HCT116 (cell line): ENCODE data around the gene NCOA5. TPM values are rescaled to one million over a fixed set of nuclear protein-coding genes. Genes with fewer than 3 reads are reported as not detected.

Experiments
- ATAC-seq: fragments of 200-7000 bp; cut with Tn5 transposase; 2 replicates; pipeline ENCODE4 v1.9.1; 2020; ENCODE audit warnings: mild to moderate bottlenecking, moderate library complexity
- BruUV-seq: library from RNA; stranded (reverse); fragments of 400-500 nt; replicated peaks from 2 replicates; lab custom pipeline; 2021; lab: Mats Ljungman, UMichigan
- CTCF ChIA-PET: fragments of 300-600 bp; sonication (Branson Sonifier 250); formaldehyde crosslinking; loops from one replicate; lab custom pipeline; 2021; ENCODE audit warnings: antibody characterized with exemption; lab: Charles Lee
- POLR2A ChIA-PET: fragments of 300-600, 350-600 bp; sonication (Branson Sonifier 250); formaldehyde crosslinking; loops from one replicate; lab custom pipeline; 2021; ENCODE audit warnings: antibody characterized with exemption; lab: Charles Lee
- RAD21 ChIA-PET, 2 experiments: fragments of 300-600 bp; sonication (Branson Sonifier 250); formaldehyde crosslinking; loops; one replicate each; lab custom pipeline; 2023; ENCODE audit warnings: low total read pairs in 2 of 2; ENCODE audit not compliant: uncharacterized antibody in 2 of 2, unreplicated experiment in 2 of 2, low non-redundant PET in 1 of 2; lab: Charles Lee
- DNase-seq: peaks from one replicate; pipeline ENCODE4 v3.0.0-alpha.2; 2010; ENCODE audit warnings: low read depth, low spot score
- H2AFZ ChIP-seq: fragments of 200-600 bp; shearing (Covaris generic), sonication (generic); 2 replicates; pipeline ENCODE4 v1.6.1; 2017; ENCODE audit warnings: low read depth, mixed run types, mixed read lengths, antibody characterized with exemption, low read length; ENCODE audit not compliant: poor library complexity, severe bottlenecking
- H3K27ac ChIP-seq: 2 replicates; pipeline ENCODE4 v1.5.1; 2012; ENCODE audit warnings: low read depth, low read length
- H3K27me3 ChIP-seq: fragments of 200-600 bp; sonication (generic); 2 replicates; pipeline ENCODE4 v1.6.1; 2016; ENCODE audit warnings: mixed run types, low read length, mixed read lengths; ENCODE audit not compliant: insufficient read depth
- H3K36me3 ChIP-seq, 2 experiments: fragments of 200-500 bp in 1 of 2; fragments of 200-600 bp in 1 of 2; sonication (Bioruptor generic) in 1 of 2; sonication (generic) in 1 of 2; 2 replicates each; pipeline versions ENCODE4 v1.5.1 to v1.6.1; 2014 to 2016; ENCODE audit warnings: low read length in 2 of 2, inconsistent platforms in 1 of 2, mixed read lengths in 1 of 2, mixed run types in 1 of 2; ENCODE audit not compliant: insufficient read depth in 2 of 2, control insufficient read depth in 1 of 2
- H3K4me1 ChIP-seq, 2 experiments: fragments of 200-600 bp in 1 of 2; sonication (generic) in 1 of 2; 2 replicates each; pipeline versions ENCODE4 v1.5.1 to v1.6.1; 2012 to 2017; ENCODE audit warnings: low read length in 2 of 2, inconsistent platforms in 1 of 2, mild to moderate bottlenecking in 1 of 2, mixed read lengths in 1 of 2, mixed run types in 1 of 2, moderate library complexity in 1 of 2; ENCODE audit not compliant: insufficient read depth in 2 of 2, control insufficient read depth in 1 of 2
- H3K4me2 ChIP-seq: fragments of 200-600 bp; sonication (generic); 2 replicates; pipeline ENCODE4 v1.6.1; 2017; ENCODE audit warnings: mixed run types, low read length, mixed read lengths
- H3K4me3 ChIP-seq, 2 experiments: fragments of 200-600 bp in 1 of 2; sonication (generic) in 1 of 2; replicated peaks in 1 of 2; 2 replicates each; pipeline ENCODE4 v1.5.1; 2011 to 2016; ENCODE audit warnings: low read length in 2 of 2, control low read depth in 1 of 2, low read depth in 1 of 2, mild to moderate bottlenecking in 1 of 2, mixed read lengths in 1 of 2, mixed run types in 1 of 2
- H3K79me2 ChIP-seq: fragments of 200-600 bp; sonication (generic); 2 replicates; pipeline ENCODE4 v1.6.1; 2017; ENCODE audit warnings: mild to moderate bottlenecking, mixed run types, low read length, moderate library complexity, mixed read lengths; ENCODE audit not compliant: insufficient read depth
- H3K9ac ChIP-seq: fragments of 200-600 bp; sonication (generic); 2 replicates; pipeline ENCODE4 v1.6.1; 2016; ENCODE audit warnings: low read length, mixed read lengths
- H3K9me2 ChIP-seq: fragments of 200-600 bp; sonication (generic), shearing (Covaris generic); 2 replicates; pipeline ENCODE4 v1.6.1; 2017; ENCODE audit warnings: mixed run types, mild to moderate bottlenecking, moderate library complexity; ENCODE audit not compliant: insufficient read depth
- H3K9me3 ChIP-seq, 2 experiments: fragments of 200-500 bp in 1 of 2; fragments of 200-600 bp in 1 of 2; sonication (Bioruptor generic) in 1 of 2; sonication (generic) in 1 of 2; 2 replicates each; pipeline ENCODE4 v1.6.1; 2014 to 2017; ENCODE audit warnings: low read length in 2 of 2, mixed read lengths in 2 of 2, inconsistent platforms in 1 of 2, low read depth in 1 of 2, mild to moderate bottlenecking in 1 of 2, mixed run types in 1 of 2, moderate library complexity in 1 of 2; ENCODE audit not compliant: control insufficient read depth in 1 of 2, insufficient read depth in 1 of 2
- H4K20me1 ChIP-seq: fragments of 200-600 bp; sonication (generic), shearing (Covaris generic); 2 replicates; pipeline ENCODE4 v1.6.1; 2017; ENCODE audit warnings: mixed run types, mild to moderate bottlenecking, moderate library complexity; ENCODE audit not compliant: insufficient read depth
- ELF1 ChIP-seq: IDR thresholded peaks from 2 replicates; pipeline ENCODE4 v1.6.1; 2012; ENCODE audit warnings: low read depth, borderline replicate concordance
- EZH2 ChIP-seq: fragments of 200-600 bp; sonication (generic); IDR thresholded peaks from 2 replicates; pipeline ENCODE4 v1.6.1; 2017; ENCODE audit warnings: antibody characterized with exemption, mixed run types
- EZH2phosphoT487 ChIP-seq: fragments of 200-600 bp; IDR thresholded peaks from 2 replicates; pipeline ENCODE4 v1.6.1; 2018; ENCODE audit warnings: antibody characterized with exemption, borderline replicate concordance
- FOSL1 ChIP-seq: IDR thresholded peaks from 2 replicates; pipeline ENCODE4 v1.6.1; 2012; ENCODE audit warnings: low read depth
- JUND ChIP-seq: IDR thresholded peaks from 2 replicates; pipeline ENCODE4 v1.6.1; 2012
- POLR2A ChIP-seq: IDR thresholded peaks from 2 replicates; pipeline ENCODE4 v1.7.0; 2011; ENCODE audit warnings: borderline replicate concordance; ENCODE audit not compliant: insufficient read depth, insufficient read length; ENCODE audit errors: extremely low read depth
- POLR2AphosphoS5 ChIP-seq: IDR thresholded peaks from 2 replicates; pipeline ENCODE4 v1.6.1; 2011; ENCODE audit warnings: mild to moderate bottlenecking, low read depth, low read length, moderate library complexity
- RAD21 ChIP-seq: IDR thresholded peaks from 2 replicates; pipeline ENCODE4 v1.6.1; 2012; ENCODE audit warnings: low read depth, mild to moderate bottlenecking
- SIN3A ChIP-seq: IDR thresholded peaks from 2 replicates; pipeline ENCODE4 v1.6.1; 2012; ENCODE audit warnings: low read depth
- SP1 ChIP-seq: IDR thresholded peaks from 2 replicates; pipeline ENCODE4 v1.6.1; 2012; ENCODE audit warnings: low read depth
- SRF ChIP-seq: IDR thresholded peaks from 2 replicates; pipeline ENCODE4 v1.6.1; 2012; ENCODE audit warnings: low read depth
- TCF7L2 ChIP-seq: IDR thresholded peaks from 2 replicates; pipeline ENCODE4 v1.7.0; 2011; ENCODE audit warnings: borderline replicate concordance, inconsistent platforms; ENCODE audit not compliant: insufficient read depth, insufficient read length; ENCODE audit errors: extremely low read depth
- YY1 ChIP-seq: IDR thresholded peaks from 2 replicates; pipeline ENCODE4 v1.6.1; 2011; ENCODE audit warnings: low read length, low read depth, moderate library complexity, mild to moderate bottlenecking; ENCODE audit not compliant: insufficient replicate concordance; ENCODE audit errors: extremely low read depth
- ZFX ChIP-seq: fragments of 450-650 bp; IDR thresholded peaks from 2 replicates; pipeline ENCODE4 v1.6.1; 2017
- intact Hi-C: fragments of 100-400 bp; cut with micrococcal nuclease; formaldehyde crosslinking; loops from 2 replicates; pipeline ENCODE4 v1.10.0; 2022
- total RNA-seq: library from RNA; stranded (reverse); gene quantifications from one replicate; pipeline ENCODE4 v1.2.1, GENCODE V29; 2021; ENCODE audit not compliant: unreplicated experiment
- TF ChIP-seq, protein P1 (sequence below): IDR thresholded peaks from 2 replicates; pipeline ENCODE4 v1.6.1; 2012; ENCODE audit warnings: low read depth
- TF ChIP-seq, protein P2 (sequence below): IDR thresholded peaks from 2 replicates; pipeline ENCODE4 v1.6.1; 2011; ENCODE audit warnings: mild to moderate bottlenecking, low read length, moderate library complexity; ENCODE audit not compliant: insufficient replicate concordance; ENCODE audit errors: extremely low read depth
- TF ChIP-seq, protein P3 (sequence below): IDR thresholded peaks from 2 replicates; pipeline ENCODE4 v1.6.1; 2012

Gene NCOA5
- total RNA-seq, 1 experiment from 2014 or later, result 31.6 TPM

DNA sequence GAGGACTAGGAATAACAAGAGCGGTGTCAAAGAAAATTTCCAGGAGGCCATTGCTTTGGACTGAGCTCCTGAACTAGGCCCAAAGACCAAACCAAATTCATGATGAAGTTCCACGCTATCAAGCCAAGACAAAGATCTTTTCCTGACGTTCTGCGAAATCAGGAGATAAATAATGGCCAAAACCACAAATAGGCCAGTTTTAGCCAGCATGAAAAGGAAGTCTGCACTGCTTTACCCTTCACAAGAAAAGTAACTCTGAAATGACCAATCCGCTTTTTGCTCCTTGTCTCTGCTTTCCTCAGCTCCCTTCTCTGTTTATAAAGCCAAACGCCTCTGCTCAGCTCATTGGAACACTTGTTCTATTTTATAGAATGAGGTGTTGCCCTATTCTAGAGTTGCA is 6.7 kb downstream of the NCOA5 start:
- Histone ChIP-seq H3K4me3 (no peak overlapping the region), H3K79me2 (peaks cover 98% of the 10 kb centered on the region), H3K9me3 (no peaks in the 10 kb centered on the region), H3K4me2 (no peak overlapping the region), H3K36me3 (peaks cover 4 to 13% of the 10 kb centered on the region in 2 experiments; a peak in 3 of 4 replicates), H2AFZ (no peak overlapping the region), H3K27me3 (no peaks in the 10 kb centered on the region), H3K27ac (no peak overlapping the region), H3K4me1 (peaks cover 22 to 36% of the 10 kb centered on the region in 2 experiments), H3K9ac (no peak overlapping the region), H4K20me1 (peaks cover 41% of the 10 kb centered on the region; the same call in 1 of the 2 replicates), H3K9me2 (no peaks in the 10 kb centered on the region)
- no peak for ATAC-seq
- intact Hi-C loops, result no loop called here
- ChIA-PET CTCF (interaction anchor here (1.0 kb wide), 1 partner anchor 113 kb away, joined by 4 read pairs; no protein-coding TSS in a partner anchor), RAD21 (no interaction called here), POLR2A (no interaction called here)
- no peak for DNase-seq
- no TSS peak for BruUV-seq
- TF ChIP-seq YY1 (no peak), POLR2AphosphoS5 (no peak), ZFX (no peak), FOSL1 (no peak), ELF1 (no peak), TCF7L2 (no peak), JUND (no peak), SRF (no peak), SIN3A (no peak), SP1 (no peak), POLR2A (no peak), EZH2 (no peak), RAD21 (no peak), EZH2phosphoT487 (no peak)
- TF ChIP-seq, protein P1, sequence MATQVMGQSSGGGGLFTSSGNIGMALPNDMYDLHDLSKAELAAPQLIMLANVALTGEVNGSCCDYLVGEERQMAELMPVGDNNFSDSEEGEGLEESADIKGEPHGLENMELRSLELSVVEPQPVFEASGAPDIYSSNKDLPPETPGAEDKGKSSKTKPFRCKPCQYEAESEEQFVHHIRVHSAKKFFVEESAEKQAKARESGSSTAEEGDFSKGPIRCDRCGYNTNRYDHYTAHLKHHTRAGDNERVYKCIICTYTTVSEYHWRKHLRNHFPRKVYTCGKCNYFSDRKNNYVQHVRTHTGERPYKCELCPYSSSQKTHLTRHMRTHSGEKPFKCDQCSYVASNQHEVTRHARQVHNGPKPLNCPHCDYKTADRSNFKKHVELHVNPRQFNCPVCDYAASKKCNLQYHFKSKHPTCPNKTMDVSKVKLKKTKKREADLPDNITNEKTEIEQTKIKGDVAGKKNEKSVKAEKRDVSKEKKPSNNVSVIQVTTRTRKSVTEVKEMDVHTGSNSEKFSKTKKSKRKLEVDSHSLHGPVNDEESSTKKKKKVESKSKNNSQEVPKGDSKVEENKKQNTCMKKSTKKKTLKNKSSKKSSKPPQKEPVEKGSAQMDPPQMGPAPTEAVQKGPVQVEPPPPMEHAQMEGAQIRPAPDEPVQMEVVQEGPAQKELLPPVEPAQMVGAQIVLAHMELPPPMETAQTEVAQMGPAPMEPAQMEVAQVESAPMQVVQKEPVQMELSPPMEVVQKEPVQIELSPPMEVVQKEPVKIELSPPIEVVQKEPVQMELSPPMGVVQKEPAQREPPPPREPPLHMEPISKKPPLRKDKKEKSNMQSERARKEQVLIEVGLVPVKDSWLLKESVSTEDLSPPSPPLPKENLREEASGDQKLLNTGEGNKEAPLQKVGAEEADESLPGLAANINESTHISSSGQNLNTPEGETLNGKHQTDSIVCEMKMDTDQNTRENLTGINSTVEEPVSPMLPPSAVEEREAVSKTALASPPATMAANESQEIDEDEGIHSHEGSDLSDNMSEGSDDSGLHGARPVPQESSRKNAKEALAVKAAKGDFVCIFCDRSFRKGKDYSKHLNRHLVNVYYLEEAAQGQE, result no peak
- TF ChIP-seq, protein P2, sequence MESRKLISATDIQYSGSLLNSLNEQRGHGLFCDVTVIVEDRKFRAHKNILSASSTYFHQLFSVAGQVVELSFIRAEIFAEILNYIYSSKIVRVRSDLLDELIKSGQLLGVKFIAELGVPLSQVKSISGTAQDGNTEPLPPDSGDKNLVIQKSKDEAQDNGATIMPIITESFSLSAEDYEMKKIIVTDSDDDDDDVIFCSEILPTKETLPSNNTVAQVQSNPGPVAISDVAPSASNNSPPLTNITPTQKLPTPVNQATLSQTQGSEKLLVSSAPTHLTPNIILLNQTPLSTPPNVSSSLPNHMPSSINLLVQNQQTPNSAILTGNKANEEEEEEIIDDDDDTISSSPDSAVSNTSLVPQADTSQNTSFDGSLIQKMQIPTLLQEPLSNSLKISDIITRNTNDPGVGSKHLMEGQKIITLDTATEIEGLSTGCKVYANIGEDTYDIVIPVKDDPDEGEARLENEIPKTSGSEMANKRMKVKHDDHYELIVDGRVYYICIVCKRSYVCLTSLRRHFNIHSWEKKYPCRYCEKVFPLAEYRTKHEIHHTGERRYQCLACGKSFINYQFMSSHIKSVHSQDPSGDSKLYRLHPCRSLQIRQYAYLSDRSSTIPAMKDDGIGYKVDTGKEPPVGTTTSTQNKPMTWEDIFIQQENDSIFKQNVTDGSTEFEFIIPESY, result no peak
- TF ChIP-seq, protein P3, sequence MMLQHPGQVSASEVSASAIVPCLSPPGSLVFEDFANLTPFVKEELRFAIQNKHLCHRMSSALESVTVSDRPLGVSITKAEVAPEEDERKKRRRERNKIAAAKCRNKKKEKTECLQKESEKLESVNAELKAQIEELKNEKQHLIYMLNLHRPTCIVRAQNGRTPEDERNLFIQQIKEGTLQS, result no peak
